Articular chondrocyte of knee joint (primary cell): Measurements from ENCODE around the gene PPTC7. TPM values are rescaled to one million over a fixed set of nuclear protein-coding genes. Genes with fewer than 3 reads are reported as not detected.

ENCODE experiments used
- small RNA-seq: library from RNA; depleted of rRNA; stranded (forward); fragments of <200 nt; gene quantifications from one replicate; pipeline ENCODE3, GENCODE V24; 2012
- total RNA-seq: library from RNA; depleted of rRNA; stranded (reverse); fragments of >200 nt; gene quantifications from 2 replicates; pipeline ENCODE4 v1.2.3, GENCODE V29; 2012

PPTC7 gene, protein sequence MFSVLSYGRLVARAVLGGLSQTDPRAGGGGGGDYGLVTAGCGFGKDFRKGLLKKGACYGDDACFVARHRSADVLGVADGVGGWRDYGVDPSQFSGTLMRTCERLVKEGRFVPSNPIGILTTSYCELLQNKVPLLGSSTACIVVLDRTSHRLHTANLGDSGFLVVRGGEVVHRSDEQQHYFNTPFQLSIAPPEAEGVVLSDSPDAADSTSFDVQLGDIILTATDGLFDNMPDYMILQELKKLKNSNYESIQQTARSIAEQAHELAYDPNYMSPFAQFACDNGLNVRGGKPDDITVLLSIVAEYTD
- 7.8 and 8.0 TPM in 2 replicates for total RNA-seq

DNA sequence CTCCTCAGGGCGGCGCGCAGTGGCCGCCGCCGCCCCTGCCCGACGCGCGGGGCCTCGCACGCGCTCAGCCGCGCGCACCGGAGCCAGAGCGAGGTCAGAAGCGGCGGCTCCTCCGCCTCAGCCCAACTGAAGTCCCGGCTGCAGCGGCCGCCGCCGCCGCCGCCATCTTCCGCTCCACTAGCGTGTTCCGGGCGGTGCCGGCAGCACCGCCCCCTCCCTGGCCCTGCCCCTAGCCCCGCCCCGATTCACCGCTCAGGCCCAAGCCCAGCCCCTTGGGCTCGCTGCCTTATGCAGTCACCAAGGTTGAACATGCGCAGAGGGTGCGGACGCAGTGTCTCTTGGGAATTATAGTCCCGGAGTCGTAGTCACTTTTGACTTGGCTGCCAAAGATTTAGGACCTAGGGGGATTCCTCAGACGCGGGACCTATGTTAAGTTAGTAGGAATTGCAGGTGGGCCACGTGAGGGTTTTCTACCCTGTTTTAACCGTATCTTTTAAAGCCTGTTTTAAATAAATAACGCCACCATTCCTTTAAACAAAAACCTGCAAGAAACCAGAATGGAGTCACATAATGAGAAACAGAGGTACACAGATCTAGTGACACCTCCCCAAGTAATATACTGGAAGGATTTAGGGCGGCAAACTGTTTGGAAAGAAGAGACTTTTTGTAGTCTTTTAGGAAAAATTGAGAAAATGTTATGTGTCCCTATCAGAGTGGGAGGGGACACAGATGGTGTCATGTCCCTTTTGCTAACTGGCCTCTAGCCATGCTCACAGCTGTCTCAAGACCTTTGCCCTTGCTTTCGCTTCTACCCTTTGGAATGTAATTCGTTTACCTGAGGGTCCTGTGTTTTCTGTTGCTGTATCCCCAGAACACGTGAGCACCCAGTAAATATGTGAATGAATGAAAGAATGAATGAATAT, at the start of gene PPTC7:
TSS of gene PPTC7 (minus strand) at position 182 of the 923 bp plus-strand sequence. CDS start 287 bp downstream, outside the sequence.

DNA sequence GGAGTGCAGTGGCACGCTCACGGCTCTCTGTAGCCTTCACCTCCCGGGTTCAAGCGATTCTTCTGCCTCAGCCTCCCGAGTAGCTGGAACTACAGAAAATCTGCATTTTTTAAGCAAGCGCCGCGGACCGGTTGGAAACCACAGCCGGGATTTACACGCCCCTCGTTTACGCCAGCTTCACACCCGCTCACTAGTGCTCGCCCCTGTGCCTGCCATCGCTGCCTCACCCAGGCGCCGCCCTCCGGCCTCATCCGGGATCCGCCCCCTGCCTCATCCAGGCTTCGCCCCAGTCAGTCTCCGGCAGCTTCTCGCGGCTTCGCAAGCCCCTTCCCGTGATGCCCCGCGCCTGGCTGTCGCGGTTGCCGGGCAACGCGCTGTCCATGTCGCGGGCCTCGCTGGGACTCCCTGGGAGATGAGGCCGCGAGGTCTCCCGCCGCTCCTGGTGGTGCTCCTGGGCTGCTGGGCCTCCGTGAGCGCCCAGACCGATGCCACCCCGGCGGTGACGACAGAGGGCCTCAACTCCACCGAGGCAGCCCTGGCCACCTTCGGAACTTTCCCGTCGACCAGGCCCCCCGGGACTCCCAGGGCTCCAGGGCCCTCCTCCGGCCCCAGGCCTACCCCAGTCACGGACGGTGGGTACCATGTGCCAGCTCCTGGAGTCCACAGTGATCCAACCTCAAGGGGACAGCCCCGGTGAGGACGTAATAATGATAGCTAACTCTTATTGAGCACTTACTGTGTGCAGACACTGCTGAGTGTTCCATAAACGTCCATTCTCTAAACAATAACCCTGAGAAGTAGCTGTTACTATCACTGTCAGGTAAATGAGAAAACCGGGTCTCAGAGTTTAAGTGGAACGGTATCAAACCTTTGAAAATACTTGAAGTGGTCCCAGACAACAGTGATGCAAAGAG, 30.9 kb upstream of the PPTC7 start, which contains the start of gene TCTN1:
TSS of gene TCTN1 (plus strand) at position 359 of the 914 bp plus-strand sequence. CDS start at position 413, 54 bp downstream.

DNA sequence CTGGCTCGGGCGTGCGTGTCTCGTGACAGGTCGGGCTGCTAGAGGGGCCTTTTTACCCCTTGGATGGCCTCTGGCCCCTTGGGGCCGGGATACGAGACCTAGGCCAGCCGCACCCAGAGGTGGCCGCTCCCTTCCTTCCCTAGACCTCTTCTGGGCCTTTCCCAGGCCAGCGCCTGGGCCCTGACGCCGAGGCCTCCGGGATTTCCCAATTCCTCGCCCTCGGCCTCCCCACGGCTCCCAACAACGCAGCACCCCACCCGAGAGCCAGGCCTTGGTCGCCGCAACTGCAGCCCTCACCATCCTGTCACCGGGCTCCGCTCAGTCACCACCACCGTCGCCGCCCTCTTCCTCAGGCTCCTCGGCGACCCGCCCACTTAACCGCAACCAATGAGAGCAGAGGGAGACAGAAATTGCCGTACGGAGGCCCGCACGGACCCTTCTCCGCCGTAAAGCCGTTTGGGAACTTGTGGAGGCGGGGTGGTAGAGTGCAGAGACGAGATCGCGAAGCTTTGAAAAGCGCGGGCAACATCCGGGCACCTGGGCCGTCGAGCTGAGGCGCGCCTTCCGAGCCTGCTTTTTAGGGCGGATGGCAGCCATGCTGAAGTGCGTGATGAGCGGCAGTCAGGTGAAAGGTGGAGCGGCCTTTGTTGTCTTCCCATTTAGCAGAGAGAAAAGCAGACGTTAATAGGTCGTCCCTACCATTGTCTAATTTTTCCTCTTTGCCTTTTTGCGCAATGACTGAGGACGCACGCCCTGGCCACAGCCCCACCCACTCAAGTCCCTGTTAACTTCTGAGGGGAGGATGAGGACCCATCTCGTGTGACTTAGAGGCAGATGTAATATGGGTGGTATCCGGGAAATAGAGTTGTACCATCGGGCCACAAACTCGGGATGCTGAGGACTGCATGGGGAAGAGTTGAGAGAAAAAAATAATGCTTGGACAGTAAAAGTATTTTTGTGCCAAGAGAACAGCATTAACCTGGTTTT, 81.1 kb downstream of the PPTC7 start, which contains the start of the genes RAD9B and VPS29:
TSS of gene RAD9B (plus strand) at position 580 of the 987 bp plus-strand sequence. CDS start at position 587, 7 bp downstream.
TSS of gene VPS29 (minus strand) at position 360 of the 987 bp plus-strand sequence. CDS start at position 300, 60 bp downstream.

Small RNA genes within 50 kb of the gene (small RNA-seq; reads per million reads assigned to genes)
- gene RF00278 (not detected), gene RN7SL387P (not detected)

Other genes starting within 250 kb of the PPTC7 start
- gene ANAPC7, start 179.6 kb downstream of the PPTC7 start, total RNA-seq: 37.8 and 43.9 TPM in 2 replicates
- gene ARPC3, start 133.0 kb downstream of the PPTC7 start, total RNA-seq: 390 and 461 TPM in 2 replicates
- 12.9 and 14.7 TPM in 2 replicates for gene GPN3, start 115.1 kb downstream of the PPTC7 start, total RNA-seq
- 8.9 and 9.3 TPM in 2 replicates for gene FAM216A, start 114.5 kb downstream of the PPTC7 start, total RNA-seq
- gene VPS29, start 81.2 kb downstream of the PPTC7 start, total RNA-seq: 78.4 and 92.4 TPM in 2 replicates
- gene RAD9B, start 81.0 kb downstream of the PPTC7 start, total RNA-seq: 1.3 and 1.4 TPM in 2 replicates
- 55.0 and 65.6 TPM in 2 replicates for gene TCTN1, start 30.8 kb upstream of the PPTC7 start, total RNA-seq
- 2.2 and 5.1 TPM in 2 replicates for gene HVCN1, start 105.8 kb upstream of the PPTC7 start, total RNA-seq
- gene PPP1CC, start 159.6 kb upstream of the PPTC7 start, total RNA-seq: 114 and 128 TPM in 2 replicates